Activated CD4-positive, alpha-beta T cell treated with anti-CD3 and anti-CD28 coated beads, Interleukin-2, amount 50 U/mL, for 16 hours (primary cell): ENCODE results near the gene HLA-A.
"Not testable (repeated sequence)": the region's sequence is repeated elsewhere in the genome, so short reads cannot be mapped to it uniquely, and the experiment has no call there.

Source experiments
- DNase-seq: peaks from one replicate; pipeline ENCODE4 v3.0.0-alpha.2; 2020

HLA-A gene

DNA sequence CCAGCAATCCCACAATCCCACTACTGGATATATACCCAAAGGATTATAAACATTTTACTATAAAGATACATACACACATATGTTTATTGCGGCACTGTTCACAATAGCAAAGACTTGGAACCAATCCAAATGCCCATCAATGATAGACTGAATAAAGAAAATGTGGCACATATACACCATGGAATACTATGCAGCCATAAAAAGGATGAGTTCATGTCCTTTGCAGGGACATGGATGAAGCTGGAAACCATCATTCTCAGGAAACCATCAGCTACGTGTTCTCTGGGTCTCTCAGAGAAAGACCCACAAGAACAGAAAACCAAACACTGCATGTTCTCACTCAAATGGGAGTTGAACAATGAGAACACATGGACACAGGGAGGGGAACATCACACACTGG is 21.4 kb downstream of the HLA-A start:
- not testable (repeated sequence) for DNase-seq

DNA sequence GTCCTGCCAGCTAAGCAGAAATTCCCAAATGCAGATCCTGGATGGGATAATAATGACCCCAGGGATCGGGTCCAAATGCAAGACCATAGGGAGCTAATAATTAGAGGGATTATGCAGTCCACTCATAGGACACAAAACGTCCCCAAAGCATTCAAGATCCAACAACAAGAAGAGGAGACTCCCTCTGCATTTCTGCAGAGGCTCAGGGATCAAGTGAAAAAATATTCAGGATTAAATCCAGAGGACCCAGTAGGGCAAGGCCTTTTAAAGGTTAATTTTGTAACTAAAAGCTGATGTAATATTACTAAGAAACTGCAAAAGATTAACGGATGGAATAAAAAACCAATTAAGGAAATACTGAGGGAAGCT is 22.2 kb downstream of the HLA-A start:
- no peak for DNase-seq

- peak; percentile 93 for DNase-seq
These were observed 22.7 kb downstream of the HLA-A start for GRCh38 chr6:29964887-29965562.

DNA sequence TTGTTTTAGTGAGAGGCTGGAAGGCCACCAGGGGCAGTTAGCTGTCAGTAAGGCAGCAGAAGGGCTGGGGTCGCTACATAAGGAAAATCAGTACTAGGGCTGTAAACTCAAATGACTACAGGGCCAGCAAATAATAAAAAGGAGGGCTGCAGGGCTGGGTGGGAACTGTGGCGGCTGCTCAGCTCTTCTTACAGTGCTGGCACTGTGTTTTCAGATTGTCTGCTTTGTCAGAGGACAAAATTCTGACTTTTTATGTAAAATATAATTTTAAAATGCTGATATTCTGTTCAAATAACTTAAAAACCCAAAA is 23.2 kb downstream of the HLA-A start:
- DNase-seq, result no peak

- DNase-seq, result peak; percentile 79
These were observed 23.7 kb downstream of the HLA-A start for GRCh38 chr6:29965873-29966601.

DNA sequence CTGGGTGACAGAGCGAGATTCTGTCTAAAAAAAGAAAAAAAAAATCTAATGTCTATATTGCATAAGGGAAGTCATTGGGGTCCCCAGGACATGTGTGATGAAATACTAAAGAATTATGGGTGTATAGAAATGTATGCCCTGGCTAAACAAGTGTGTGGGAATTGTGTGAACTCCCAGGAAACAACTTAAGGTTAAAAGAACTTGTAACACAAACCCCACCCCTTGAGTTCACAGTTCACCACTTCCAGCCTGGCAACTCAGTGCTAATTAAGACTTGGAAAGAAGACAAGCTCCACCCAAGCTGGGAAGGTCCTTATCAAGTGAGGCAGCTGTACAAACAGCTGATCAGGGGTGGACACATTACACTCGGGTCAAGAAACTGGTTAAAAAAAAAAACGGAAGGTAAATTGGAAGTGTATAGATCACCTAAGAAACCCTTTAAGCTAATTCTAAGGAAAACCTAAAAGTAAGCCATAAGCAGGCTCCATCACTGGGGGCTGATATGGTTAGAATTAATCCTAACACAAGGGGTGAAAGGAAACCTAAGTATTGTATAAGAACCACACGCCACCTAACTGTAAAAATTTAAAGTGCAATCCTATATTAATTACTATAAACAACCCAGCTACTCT is 25.2 kb downstream of the HLA-A start:
- DNase-seq, result no peak

GRCh38 chr6:29968130-29968529 is 25.8 kb downstream of the HLA-A start:
- DNase-seq, result no peak

DNA sequence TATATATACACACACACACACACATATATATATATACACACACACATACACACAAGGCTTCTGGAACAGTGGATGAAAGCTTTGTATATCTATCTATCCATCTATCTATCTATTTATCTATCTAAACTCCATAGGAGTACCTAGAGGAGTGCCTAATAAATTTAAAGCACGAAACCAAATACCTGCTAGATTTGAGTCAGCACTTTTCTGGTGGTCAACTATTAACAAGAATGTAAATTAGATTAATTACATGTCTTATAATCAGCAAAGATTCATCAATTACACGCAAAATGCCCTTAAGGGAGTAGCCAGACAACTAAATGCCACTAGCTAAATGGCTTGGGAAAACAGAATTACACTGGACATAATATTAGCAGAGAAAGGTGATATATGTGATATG is 26.6 kb downstream of the HLA-A start:
- no peak for DNase-seq

- DNase-seq, result no peak
These were observed 28.4 kb downstream of the HLA-A start for GRCh38 chr6:29970711-29971110.

DNA sequence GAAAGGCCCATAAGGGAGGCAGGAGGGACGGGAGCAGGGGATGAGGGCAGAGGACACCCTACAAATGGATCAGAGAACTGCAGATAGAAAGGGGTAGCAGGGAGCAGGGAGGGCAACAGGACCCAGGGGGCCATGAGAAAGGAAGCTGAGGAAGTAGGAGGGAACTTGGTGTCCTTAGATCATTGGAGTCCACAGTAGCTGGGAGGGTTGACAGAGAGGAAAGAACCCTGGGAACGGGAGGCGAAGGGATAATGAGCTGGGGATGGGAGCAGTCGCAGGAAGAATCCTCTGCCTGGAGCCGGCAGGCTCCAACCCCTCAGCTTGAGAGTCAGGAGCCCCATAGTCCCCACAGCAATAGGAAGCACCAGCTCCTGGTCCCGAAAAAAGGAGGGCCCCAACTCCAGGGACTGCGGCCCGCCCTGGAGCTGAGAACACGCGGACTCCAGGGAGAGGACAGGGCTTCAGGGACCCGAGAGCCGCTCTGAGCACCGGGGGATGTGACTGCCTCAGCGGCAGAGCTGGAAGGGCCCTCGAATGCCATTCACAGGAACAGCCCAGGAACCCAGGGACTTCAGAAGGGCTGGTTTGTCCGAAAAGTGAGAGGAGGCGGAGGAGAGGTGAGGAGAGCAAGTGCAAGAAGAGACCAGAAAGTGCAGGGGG is 32.7 kb downstream of the HLA-A start:
- DNase-seq, result no peak

GRCh38 chr6:29975561-29975907 is 33.2 kb downstream of the HLA-A start:
- no peak for DNase-seq

- no peak for DNase-seq
These were observed 33.9 kb downstream of the HLA-A start for GRCh38 chr6:29976253-29976587.

DNA sequence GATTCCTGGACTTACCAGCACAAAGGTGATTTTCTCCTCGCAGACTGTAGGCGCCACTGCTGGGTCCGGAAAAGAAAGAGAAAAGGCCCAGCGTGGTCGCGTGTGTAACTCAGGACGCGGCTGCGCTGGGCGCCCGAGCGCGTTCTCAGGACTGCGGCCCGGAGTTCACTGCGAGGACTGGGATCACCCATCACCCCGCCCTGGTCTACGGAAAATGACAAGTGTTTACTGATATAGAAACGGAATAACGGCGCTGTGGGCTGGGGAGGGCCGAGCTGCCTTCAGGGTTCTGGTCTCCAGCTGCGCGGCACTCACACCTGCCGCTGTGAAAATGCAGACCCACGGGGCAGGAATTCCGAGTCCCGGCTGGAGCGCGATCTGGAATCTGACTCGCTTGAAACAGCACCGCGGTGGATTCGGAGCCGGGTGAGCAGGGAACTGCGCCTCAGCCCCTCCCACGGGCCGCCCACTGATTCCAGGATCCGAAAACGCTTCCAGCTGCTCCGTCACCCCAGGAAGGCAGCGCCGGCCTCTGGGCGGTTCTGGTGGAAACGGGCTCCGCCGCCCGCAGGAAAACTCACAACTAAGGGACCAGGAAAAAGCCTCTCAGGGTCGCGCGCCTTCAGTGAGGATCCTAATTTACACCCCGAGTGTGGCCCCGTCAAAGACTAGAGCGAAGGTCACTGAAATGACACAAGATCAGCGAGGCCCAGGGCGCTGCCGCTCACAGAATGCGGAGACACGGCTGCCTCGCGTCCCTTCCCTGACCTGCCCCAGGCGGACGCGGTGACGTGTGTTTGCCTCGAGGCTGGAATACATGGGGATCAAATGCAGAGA is 34.5 kb downstream of the HLA-A start:
- DNase-seq, result peak; percentile 60

DNA sequence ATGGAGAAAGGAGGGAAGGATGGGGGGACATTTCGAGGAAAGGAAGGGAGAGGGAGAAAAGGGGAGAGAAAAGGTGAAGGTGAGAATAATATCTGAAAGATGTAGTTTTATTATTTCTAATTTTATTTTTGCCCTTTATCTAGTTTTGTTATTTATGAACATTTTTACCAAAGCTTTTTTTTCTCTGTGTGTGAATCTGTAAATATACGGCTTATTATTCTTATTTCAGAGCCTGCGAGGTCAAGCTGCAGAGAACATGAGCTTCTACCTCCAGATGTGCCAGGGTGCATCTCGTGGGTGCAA is 35.0 kb downstream of the HLA-A start:
- DNase-seq, result no peak

GRCh38 chr6:29980013-29980412 is 37.7 kb downstream of the HLA-A start:
- not testable (repeated sequence) for DNase-seq

DNA sequence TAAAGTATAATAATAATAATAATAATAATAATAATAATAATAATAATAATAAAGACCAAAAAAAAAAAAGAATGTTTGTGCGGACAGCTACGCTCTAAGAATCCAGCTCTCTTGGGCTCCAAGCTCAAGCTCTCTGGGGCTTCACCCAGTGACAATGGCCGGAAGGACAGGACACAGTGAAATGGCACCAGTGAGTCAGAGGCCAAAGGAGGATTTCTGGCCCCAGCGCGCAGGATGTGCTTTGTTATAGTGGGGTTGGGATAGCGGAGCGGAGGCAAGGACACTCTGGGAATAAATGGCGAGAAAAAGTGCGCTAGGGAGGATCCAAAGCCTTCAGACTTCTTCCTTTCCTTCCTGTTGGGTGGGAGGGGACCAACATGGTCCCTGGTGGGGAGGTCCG is 38.2 kb downstream of the HLA-A start:
- DNase-seq, result no peak

GRCh38 chr6:29981211-29981812 is 39.0 kb downstream of the HLA-A start:
- DNase-seq, result no peak

GRCh38 chr6:29982097-29982496 is 39.8 kb downstream of the HLA-A start:
- no peak for DNase-seq

GRCh38 chr6:29984232-29984631 is 41.9 kb downstream of the HLA-A start:
- DNase-seq, result no peak

DNA sequence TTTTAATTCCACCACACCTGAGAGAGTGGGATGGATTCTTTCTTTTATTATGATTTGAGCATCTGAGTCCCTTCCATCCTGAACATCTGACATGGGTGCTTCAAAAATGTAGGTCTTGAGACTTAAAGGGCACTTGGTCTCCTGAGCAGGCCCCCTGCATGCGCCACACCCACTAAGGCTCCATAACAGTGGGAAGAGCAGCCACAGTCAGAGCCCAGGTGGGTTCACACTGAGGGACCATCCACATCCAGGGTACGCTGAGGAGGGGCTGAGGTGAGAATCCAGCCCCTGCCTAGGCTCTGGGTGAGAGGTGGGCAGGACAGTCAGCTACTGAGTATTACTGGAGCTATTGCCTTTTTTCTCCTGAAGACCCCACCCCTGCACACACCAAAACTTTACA is 42.7 kb downstream of the HLA-A start:
- no peak for DNase-seq

GRCh38 chr6:29986179-29986781 is 43.9 kb downstream of the HLA-A start:
- no peak for DNase-seq

- DNase-seq, result no peak
These were observed 46.9 kb downstream of the HLA-A start for GRCh38 chr6:29989211-29989610.

GRCh38 chr6:29990931-29991330 is 48.6 kb downstream of the HLA-A start:
- no peak for DNase-seq
